Mucosa of gallbladder (tissue), 1 donor: ENCODE results near the gene TUFM. TPM values are rescaled to one million over a fixed set of nuclear protein-coding genes. Genes with fewer than 3 reads are reported as not detected.
"Not testable (repeated sequence)": the region's sequence is repeated elsewhere in the genome, so short reads cannot be mapped to it uniquely, and the experiment has no call there.

Source experiments
- DNase-seq: peaks from one replicate; pipeline ENCODE4 v3.0.0-alpha.2; 2020; ENCODE audit warnings: low spot score
- total RNA-seq: library from RNA; stranded (reverse); gene quantifications from one replicate; pipeline ENCODE4 v1.2.1, GENCODE V29; 2021
- donor health status: DM: no; HTN: no; CAD: no.

The TUFM gene
- total RNA-seq, 1 donor from 2014 or later = 163 TPM

DNA sequence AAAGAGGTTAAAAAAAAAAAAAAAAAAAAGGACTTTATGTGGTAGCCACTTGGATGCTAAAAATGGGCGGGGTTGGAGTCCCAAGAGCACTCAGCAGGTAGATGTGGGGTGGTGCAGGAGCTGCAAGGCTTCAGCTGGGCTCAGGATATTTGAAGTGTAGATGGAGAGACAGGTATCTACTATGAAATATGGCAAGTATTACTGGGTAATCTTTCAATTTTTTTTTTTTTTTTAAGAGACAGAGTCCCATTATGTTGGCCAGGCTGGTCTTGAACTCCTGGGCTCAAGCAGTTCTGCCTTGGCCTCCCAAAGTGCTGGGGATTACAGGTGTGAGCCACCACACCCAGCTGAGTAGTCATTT, 7.6 kb downstream of the TUFM start:
- no peak for DNase-seq

DNA sequence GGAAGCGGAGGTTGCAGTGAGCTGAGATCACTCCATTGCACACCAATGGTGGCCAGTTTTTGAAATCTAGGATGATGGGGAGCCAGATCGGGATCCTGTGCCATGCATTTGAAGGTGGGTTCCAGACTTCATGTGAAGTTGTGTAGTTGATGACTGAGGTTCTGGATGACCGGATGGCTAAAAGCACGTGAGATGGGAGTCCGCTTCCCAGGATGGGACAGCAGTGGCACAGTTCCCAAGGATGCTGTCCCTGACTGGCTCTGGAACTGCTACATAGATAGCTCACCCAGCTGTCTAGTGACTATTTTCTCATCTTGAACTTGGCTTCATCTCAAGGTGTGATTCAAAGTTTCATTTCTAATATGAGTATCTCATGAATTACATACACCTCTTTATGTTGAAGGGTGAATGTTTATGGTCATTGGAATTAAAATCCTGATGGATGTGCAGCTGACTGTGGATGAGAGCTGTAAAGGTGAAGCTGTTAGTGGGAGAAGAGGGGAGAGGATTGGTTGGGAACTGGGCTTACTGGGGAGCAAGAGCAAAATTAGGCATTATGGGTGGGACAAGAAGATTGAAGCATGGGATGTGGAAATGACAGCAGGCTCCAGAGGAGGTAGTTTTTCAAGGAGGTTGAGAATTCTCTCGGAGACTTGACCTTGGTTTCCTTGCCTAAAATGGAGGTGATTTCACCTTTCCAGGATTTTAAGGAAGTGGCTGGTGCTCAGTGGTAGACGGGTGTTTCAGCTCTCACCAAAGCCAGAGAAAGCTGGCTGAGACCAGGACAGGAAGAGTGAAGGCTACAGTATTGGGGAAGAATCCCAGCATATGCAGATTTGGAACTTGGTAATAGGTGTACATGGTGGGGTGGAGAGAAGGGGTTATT, 8.2 kb downstream of the TUFM start:
- no peak for DNase-seq

DNA sequence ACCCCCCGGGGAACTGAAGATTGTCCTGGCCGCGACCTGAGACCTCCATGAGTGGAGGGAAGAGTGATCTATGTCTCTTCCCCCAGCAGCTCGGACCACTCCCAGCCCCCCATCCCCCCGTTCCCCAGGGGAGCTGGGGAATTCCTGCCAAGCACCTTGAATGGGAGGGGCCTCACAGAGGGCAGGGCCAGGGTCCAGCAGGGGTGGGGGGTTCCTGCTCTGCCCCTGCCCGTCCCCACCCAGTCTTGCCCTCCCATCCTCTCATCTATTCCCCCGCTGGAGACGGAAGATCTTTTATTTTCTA, 9.4 kb downstream of the TUFM start:
- no peak for DNase-seq

DNA sequence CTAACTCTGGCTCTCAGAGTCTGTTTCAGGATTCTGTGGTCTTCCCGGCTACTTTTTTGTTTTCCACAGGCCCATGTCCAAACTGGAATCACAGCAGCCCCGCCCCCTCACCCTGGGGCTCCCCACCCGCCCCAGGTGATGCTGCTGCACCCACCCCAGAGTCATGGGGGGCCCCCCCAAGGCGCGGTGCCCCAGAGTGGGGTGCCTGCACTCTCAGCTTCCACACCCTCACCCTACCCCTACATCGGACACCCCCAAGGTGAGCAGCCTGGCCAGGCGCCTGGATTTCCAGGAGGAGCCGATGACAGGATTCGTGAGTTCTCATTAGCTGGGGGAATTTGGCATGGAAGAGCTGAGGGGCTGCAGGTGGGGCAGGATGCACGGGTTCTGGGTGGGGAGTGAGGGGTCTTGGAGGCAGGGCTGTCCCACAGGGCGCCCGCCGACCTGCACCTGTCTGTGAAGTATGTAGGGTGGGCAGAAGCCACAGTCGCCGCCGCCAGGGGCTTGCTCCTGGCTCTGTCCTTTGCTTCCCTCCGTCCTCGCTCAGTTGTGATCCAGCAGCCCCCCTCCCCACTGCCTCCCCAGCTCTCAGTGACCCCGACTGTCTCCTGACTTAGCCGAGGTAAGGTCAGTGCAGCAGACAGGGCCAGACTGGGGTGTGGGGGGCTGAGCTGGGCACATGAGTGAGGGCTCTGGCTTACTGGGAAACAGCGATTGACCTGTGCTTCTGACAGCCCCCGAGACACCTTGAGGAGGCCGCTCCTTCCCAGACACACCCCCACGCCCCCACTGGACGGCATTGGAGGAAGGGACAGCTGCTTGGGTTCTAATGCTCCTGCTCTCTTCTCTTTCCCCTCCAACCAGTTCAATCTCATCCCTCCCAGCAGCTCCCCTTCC, 10.0 kb downstream of the TUFM start:
- no peak for DNase-seq

DNA sequence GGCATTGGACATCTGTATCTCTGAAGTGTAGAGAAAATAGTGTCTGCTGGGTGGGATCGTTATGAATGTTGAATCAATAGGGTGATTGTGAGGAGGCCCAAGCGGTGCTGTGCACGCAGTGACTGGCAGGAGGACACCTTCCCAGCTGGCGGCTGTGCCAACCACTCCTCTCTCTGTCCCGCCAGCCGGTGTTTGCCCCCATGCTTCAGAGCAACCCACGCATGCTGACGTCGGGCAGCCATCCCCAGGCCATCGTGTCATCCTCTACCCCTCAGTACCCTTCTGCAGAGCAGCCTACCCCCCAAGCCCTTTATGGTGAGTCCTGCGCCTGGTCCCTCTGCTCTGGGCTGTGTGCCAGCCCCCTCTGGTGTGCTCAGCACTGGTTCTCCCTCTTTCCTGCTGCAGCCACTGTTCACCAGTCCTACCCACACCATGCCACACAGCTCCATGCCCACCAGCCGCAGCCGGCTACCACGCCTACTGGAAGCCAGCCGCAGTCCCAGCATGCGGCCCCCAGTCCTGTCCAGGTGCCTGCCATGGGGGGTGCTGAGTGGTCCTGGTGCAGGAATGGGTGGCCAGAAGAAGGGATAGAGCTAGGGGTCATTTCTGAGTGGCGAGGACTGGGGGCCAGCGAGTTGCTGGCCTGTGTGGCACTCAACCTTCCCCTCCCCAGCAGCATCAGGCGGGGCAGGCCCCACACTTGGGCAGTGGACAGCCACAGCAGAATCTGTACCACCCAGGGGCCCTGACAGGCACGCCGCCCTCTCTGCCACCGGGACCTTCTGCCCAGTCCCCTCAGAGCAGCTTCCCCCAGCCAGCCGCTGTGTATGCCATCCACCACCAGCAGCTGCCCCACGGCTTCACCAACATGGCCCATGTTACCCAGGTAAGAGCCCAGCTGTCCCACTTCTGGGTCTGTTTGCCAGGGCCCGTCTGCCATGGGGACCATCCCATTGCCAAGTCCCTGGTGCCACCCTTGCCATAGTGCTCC, 11.0 kb downstream of the TUFM start:
- no peak for DNase-seq

DNA sequence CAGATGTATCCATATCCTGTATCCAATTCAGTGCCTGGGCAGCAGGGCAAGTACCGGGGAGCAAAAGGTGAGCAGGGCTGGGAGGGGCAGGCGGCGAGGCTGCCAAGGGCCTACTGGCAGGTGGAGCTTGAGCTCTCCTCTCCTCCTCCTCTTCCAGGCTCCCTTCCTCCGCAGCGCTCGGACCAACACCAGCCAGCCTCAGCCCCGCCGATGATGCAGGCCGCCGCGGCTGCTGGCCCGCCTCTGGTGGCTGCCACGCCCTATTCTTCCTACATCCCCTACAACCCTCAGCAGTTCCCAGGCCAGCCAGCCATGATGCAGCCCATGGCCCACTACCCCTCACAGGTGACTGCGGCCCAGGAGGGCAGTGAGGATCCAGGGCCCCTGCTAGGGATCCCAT, 11.8 kb downstream of the TUFM start:
- DNase-seq = no peak

DNA sequence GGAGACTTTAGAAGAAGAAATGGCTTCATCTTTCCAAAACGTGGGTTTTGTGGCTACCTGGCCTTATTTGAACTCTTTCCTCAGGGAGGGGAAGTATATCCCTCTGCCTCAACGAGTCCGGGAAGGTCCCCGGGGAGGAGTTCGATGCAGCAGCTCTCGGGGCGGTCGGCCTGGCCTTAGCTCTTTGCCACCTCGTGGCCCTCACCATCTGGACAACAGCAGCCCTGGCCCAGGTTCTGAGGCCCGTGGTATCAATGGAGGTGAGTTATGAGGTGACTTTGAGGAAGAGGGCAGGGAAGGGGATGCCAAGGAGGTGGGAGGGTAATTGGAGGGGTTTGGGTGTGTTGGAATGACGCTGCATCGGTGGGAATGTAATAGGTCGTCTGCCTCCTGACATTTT, 15.6 kb downstream of the TUFM start:
- DNase-seq = no peak

DNA sequence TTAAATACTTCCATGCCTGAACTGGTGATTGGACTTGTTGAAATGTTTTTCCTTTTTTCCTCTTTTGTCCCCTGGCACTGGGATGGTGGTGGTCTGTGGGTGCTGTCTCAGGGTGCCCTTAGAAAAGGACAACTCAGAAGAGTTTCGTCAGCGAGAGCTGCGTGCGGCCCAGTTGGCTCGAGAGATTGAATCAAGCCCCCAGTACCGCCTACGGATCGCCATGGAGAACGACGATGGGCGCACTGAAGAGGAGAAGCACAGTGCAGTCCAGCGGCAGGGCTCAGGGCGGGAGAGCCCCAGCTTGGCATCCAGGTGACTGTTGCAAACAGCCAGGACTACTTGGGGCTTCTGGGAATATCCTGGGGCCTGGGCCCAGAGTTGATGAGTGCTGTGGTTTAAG, 16.4 kb downstream of the TUFM start:
- no peak for DNase-seq

DNA sequence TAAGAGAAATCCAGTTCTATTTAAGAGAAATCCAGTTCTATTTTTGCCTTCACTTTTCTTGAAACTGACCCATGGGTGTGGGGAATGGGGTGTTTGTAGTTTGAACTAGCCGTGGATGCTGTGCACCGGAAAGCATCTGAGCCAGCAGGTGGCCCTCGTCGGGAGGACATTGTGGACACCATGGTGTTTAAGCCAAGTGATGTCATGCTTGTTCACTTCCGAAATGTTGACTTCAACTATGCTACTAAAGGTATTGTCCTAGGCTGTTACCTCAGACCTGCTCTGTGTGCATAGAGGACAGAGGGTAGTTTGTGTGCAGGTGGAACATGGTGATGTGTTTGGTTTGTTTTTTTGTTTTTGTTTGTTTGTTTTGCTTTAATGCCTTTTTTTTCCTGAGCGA, 20.0 kb downstream of the TUFM start:
- DNase-seq = no peak

DNA sequence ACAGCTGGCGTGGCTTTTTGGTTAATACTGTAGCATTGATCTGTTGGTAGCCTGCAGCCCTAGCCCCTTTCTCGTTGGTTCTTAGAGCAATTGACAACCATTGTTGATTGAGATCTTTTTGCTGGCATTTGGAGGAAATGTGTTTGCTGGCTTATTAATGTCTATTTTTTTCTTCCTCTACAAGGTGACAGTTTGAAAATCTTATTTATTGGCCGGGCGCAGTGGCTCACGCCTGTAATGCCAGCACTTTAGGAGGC, 21.5 kb downstream of the TUFM start:
- no peak for DNase-seq

DNA sequence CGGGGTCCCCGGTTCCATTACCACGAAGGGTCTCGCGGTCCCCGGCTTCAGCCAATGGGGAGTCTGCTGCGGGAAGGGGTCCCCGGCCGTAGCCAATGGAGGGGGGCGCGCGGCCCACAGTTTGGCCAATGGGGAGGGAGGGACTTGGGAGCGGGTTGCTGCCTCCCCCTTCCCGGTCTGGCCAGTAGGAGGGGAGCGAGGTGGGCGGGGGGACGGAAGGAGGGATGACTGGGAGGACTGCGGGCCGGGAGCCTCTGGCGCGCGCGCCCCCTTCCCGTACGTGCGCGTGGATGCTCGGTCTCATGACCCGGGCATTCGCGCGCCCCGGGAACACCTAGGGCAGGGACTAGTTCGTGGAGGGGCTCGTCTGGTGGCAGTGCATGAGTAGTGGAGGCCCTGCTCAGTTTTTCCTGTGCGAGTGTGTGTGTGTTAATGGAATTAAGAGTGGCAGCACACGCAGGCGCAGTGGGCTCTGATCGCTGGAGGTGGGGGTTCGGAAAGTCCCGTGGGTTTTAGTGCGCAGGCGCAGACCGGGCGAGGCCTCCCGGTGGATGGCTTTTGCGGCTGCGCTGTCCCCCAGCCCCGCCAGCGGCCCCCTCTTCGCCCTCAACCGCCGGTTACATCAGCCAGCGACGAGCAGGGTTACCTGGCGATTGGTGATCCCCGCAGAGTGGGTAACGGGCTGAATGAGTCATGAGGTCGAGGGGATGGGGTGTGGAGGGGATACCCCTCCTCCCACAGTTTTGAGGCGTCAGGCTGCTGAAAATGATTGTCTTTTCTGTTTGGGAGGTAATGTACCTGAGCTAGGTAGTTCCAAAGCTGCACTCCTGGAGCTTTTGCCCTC, 22.1 kb downstream of the TUFM start:
- DNase-seq = peak; percentile 94

DNA sequence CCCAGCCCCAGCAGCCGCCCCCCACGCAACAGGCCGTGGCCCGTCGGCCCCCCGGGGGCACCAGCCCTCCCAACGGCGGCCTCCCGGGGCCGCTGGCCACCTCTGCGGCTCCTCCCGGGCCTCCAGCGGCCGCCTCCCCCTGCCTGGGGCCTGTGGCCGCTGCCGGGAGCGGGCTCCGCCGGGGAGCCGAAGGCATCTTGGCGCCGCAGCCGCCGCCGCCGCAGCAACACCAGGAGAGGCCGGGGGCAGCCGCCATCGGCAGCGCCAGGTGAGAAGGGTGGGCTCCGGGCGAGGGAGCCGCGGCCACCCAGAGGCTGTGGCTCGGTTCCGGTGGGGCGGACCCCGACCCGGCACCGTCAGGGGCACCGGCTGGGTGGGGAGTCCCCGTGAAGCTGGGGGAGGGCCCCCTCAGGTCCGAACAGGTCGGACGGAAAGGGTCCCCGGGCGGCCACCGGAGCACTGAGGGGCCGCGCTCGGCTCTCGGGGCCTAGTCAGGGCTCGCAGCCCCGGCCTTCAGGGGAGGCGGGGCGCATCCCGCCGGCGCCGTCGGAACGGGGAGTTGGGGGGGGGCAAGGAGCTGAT, 22.8 kb downstream of the TUFM start:
- no peak for DNase-seq

DNA sequence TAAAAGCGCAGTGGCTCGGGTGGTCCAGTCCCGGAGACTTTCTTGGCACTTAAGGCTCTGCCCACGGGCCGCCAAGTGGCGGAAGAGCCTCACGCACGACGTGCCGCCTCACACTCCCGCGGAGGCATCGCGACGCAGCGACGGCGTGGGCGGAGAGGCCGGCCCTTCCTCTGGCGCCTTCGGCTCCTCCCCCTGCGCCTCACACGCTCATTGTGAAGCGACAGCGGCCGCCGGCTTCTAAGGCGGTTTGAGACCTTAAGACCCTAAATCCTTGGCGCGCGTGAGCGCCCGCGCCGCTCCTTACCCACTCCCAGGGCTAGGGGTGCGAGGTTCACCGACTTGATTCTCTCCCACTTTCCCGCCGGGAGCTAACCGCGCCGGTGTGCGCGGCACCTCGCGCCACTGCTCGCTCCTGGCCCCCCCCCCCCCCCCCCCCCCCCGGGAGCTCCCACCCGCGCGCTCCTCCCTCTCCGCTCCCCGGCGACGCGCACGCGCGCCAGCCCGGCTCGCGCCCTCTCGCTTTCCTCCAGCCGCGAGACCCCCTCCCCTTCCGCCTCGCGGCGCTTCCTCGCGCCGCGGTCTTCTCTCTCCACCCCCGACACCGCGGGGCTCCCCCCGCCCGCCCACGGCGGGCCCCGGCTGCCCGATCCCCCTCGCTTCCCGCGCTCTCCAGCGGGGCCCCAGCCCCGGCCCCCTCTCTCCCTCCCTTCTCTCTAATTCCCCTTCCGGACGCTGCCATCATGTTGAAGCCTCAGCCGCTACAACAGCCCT, 23.4 kb downstream of the TUFM start, which contains the start of gene ATXN2L:
Gene ATXN2L, plus strand, starts transcription at position 480 of the 771 bp plus-strand sequence. Its CDS starts 261 bp downstream, at position 741.
- peak; percentile 93 for DNase-seq

DNA sequence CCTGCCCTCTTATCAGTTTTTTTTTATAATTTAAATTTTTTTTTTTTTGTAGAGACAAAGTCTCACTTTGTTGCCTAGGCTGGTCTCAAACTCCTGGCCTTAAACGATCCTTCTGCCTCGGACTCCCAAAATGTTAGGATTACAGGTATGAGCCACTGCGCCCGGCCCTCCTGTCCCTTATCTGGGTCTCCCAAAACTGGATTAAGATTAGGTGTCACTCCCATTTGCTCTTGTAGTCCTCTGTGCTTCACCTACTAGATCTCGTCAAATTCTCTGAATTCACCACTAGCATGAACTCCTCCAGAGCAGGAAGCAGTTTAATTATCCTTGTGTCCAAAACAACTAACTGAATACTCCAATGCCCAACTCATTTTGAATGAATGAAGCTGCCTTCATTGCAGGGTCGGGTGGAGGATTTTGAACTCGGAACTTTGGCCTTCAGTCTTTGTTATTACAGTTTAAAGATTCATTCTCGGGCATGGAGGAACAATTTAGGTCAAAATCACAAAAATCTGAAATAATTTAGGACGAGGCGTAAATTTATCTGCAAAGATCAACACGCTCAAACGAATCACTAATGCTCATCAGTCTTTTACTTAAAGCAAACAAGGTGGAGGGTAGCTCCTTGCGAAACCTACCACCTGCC, 24.2 kb downstream of the TUFM start:
- no peak for DNase-seq

DNA sequence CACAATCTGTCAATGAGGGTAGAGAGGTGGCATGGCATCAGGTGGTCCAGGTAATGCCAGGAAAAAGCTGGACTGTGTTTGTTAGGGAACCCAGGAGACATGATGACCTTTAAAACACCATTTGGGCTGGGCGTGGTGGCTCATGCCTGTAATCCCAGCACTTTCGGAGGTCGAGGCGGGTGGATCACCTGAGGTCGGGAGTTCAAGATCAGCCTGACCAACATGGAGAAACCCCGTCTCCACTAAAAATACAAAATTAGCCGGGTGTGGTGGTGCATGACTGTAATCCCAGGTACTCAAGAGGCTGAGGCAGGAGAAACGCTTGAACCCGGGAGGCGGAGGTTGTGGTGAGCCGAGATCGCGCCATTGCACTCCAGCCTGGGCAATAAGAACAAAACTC, 25.6 kb downstream of the TUFM start:
- DNase-seq = not testable (repeated sequence)

DNA sequence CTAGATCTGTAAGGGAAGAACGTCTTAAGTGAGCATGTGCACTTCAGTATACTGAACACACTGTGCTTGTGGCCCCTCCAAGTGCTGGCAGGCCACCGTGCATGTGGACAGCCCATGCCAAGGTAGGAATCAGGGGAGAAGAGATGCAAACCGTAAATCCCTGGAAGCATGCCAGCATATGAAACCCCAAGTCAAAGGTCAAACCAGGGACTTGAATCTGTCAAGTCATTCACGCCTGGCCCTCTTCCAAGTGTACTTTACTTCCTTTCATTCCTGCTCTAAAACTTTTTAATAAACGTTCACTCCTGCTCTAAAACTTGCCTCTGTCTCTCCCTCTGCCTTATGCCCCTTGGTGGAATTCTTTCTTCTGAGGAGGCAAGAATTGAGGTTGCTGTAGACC, 26.1 kb downstream of the TUFM start:
- no peak for DNase-seq

DNA sequence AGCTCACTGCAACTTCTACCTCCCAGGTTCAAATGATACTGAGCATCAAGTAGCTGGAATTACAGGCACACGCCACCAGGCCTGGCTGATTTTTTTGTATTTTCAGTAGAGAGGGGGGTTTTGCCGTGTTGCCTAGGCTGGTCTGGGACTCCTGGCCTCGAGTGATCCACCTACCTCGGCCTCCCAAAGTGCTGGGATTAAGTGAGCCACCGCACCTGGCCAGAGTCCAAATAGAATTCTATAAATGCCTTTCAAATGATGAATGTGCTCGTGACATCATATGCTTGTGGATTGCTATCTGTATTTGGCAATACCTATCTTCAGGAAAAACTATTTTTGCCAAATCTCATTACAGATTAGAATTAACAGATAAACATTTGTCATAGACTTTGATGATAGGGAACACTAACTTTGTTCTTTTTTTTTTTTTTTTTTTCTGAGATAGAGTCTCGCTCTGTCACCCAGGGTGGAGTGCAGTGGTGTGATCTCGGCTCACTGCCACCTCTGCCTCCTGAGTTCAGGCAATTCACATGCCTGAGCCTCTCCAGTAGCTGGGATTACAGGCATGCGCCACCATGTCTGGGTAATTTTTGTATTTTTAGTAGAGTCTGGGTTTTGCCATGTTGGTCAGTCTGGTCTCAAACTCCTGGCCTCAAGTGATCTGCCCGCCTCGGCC, 38.6 kb downstream of the TUFM start:
- not testable (repeated sequence) for DNase-seq

DNA sequence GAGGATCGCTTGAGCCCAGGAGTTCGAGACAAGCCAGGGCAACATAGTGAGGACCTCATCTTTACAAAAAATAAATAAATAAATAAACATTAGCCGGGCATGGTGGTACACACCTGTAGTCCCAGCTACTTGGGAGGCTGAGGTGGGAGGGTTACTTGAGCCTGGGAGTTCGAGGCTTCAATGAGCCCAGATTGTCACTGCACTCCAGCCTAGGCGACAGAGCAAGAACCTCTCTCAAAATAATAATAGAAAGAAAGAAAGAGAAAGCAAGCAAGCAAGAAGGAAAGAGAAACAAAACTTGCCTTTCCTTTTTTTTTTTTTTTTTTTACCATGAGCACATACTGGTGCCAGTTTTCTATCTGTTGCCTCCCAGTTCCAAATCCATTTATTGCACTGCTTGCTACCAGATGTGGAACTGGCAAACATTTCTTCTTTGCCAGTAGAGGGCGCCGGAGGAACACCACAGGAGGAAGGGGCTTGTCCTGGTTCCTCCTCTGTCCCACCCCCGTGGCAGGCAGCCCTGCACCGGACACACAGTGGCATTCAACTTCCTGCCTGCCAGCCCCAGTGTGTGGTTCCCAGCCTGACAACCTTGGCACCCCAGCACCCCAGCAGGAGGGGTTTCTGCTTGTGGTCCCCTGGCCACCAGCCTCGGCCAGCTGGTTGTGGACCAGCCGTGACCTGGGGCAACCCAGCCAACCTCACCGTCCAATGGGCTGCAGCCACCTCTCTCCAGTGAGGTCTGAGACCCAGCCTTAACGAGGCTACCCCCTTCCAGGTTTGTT, 43.7 kb downstream of the TUFM start:
- DNase-seq = not testable (repeated sequence)
